COLO829 (cell line): ENCODE data around the gene CRB3.

ENCODE experiments used
- DNase-seq: peaks from one replicate; pipeline ENCODE4 v3.0.0; 2012; ENCODE audit warnings: low spot score

Gene CRB3

GRCh38 chr19:6466526-6467248 lies 2.6 kb downstream of the CRB3 start:
- no peak for DNase-seq

- DNase-seq: no peak
Observed at GRCh38 chr19:6467384-6467783, 3.3 kb downstream of the CRB3 start.

- no peak for DNase-seq
Observed at GRCh38 chr19:6470173-6470572, 6.1 kb downstream of the CRB3 start.

- no peak for DNase-seq
Observed at GRCh38 chr19:6471076-6471475, 7.0 kb downstream of the CRB3 start.

- no peak for DNase-seq
Observed at GRCh38 chr19:6472713-6473112, 8.6 kb downstream of the CRB3 start.

- DNase-seq: no peak
Observed at GRCh38 chr19:6473647-6474046, 9.6 kb downstream of the CRB3 start.

GRCh38 chr19:6475321-6476108 lies 11.4 kb downstream of the CRB3 start:
- DNase-seq: no peak

- DNase-seq: peak; percentile 82
Observed at GRCh38 chr19:6476155-6476895, 12.3 kb downstream of the CRB3 start.

GRCh38 chr19:6476896-6477431 lies 12.9 kb downstream of the CRB3 start:
- no peak for DNase-seq

- DNase-seq: no peak
Observed at GRCh38 chr19:6478815-6479214, 14.7 kb downstream of the CRB3 start.

- no peak for DNase-seq
Observed at GRCh38 chr19:6479836-6480398, 15.8 kb downstream of the CRB3 start.

- no peak for DNase-seq
Observed at GRCh38 chr19:6480848-6481415, 16.9 kb downstream of the CRB3 start.

- no peak for DNase-seq
Observed at GRCh38 chr19:6481541-6482342, 17.7 kb downstream of the CRB3 start, which contains the start of gene DENND1C. TSS of gene DENND1C (minus strand) at chr19:6481787. CDS start at chr19:6481695, 92 bp downstream.

GRCh38 chr19:6482343-6482686 lies 18.2 kb downstream of the CRB3 start:
- no peak for DNase-seq

GRCh38 chr19:6483235-6483634 lies 19.2 kb downstream of the CRB3 start:
- no peak for DNase-seq

GRCh38 chr19:6484230-6484629 lies 20.2 kb downstream of the CRB3 start:
- no peak for DNase-seq

GRCh38 chr19:6484831-6485230 lies 20.8 kb downstream of the CRB3 start:
- DNase-seq: no peak

GRCh38 chr19:6489278-6490061 lies 25.4 kb downstream of the CRB3 start:
- DNase-seq: no peak

GRCh38 chr19:6490134-6490533 lies 26.1 kb downstream of the CRB3 start:
- DNase-seq: no peak
